NCI-H128 (cell line): ENCODE results near the gene SEPTIN2.
"Not testable (repeated sequence)": the region's sequence is repeated elsewhere in the genome, so short reads cannot be mapped to it uniquely, and the experiment has no call there.

Experiments
- DNase-seq: peaks from one replicate; lab custom pipeline; 2025; ENCODE audit not compliant: unreplicated experiment; lab: John Stamatoyannopoulos, UW

SEPTIN2 gene

GRCh38 chr2:241378816-241379215 is 63.1 kb downstream of the SEPTIN2 start:
- DNase-seq = no peak

GRCh38 chr2:241379481-241380480 is 64.1 kb downstream of the SEPTIN2 start:
- DNase-seq = no peak

GRCh38 chr2:241381872-241382271 is 66.1 kb downstream of the SEPTIN2 start:
- no peak for DNase-seq

GRCh38 chr2:241385450-241385849 is 69.7 kb downstream of the SEPTIN2 start:
- DNase-seq = not testable (repeated sequence)

GRCh38 chr2:241386519-241386918 is 70.8 kb downstream of the SEPTIN2 start:
- DNase-seq = no peak

- DNase-seq = no peak
These were observed 74.0 kb downstream of the SEPTIN2 start for GRCh38 chr2:241389697-241390096.

GRCh38 chr2:241390301-241391206 is 74.8 kb downstream of the SEPTIN2 start:
- no peak for DNase-seq

- no peak for DNase-seq
These were observed 76.4 kb downstream of the SEPTIN2 start for GRCh38 chr2:241391892-241392665.

GRCh38 chr2:241392753-241393152 is 77.0 kb downstream of the SEPTIN2 start:
- not testable (repeated sequence) for DNase-seq

- DNase-seq = no peak
These were observed 77.9 kb downstream of the SEPTIN2 start for GRCh38 chr2:241393524-241394196.

GRCh38 chr2:241396809-241397208 is 81.1 kb downstream of the SEPTIN2 start:
- DNase-seq = not testable (repeated sequence)

GRCh38 chr2:241399941-241400922 is 84.5 kb downstream of the SEPTIN2 start:
- DNase-seq = no peak
